ENCODE measurements around the gene MINAR2.

MINAR2 gene

DNA sequence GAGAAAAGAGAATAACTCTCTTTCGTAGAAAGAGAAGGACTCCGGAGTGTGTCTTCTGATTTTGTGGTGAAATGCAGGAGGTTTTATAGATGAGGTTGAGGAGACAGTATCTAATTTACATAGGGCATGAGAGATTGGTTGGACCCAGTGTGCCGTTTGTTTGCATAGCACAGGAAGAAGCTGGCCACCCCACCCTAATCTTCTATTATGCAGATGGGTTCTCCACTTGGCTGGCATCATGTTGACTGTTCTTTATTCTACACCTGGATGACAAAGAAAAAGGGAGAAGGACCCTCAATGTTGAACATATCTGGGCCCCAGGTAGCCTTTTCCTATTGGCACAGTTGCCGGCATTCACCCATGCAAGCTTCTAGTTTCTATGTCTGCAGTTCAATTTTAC lies 23.2 kb upstream of the MINAR2 start:
- TF ChIP-seq CTCF (conservative IDR thresholded peaks at IDR 0.05) = no peak
- no peak overlapping the region for H3K27ac ChIP-seq

- no peak overlapping the region for H3K27ac ChIP-seq
- no peak for TF ChIP-seq CTCF (conservative IDR thresholded peaks at IDR 0.05)
These were observed 8.1 kb upstream of the MINAR2 start for GRCh38 chr5:129739773-129740172.

DNA sequence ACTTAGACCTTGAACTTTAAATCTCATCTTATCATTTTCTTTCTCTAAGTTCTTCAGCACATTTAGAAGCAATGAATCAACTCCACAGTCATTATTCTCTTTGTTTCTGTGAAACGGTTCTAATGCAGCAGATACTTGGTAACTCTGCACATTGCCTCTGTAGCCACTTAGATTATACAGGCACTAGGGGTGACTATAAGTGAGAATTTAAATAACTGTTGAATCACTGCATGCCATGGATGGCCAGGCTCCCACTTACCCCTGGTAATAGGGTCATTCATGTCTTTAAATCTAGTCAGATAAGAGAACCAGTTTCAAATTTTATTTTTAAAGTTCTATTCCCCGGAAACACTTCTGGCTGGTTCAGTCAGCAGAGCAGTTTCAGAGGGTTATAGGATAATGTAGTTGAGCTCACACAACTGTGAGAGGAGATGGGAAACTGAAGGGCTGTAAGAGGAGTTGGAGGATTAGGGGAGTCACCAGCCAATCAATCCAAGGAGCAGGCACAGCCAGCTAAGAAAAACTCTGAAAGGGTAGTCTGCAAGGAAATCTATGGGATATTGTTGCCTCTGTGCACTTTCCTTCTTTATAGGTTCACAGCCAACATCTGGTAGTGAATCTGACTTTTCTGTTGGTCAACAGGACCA lies 4.2 kb upstream of the MINAR2 start:
- TF ChIP-seq CTCF (conservative IDR thresholded peaks at IDR 0.05) = no peak
- H3K27ac ChIP-seq = no peak overlapping the region

- no peak overlapping the region for H3K27ac ChIP-seq
- no peak for TF ChIP-seq CTCF (conservative IDR thresholded peaks at IDR 0.05)
These were observed 1.9 kb upstream of the MINAR2 start for GRCh38 chr5:129745997-129746396.

DNA sequence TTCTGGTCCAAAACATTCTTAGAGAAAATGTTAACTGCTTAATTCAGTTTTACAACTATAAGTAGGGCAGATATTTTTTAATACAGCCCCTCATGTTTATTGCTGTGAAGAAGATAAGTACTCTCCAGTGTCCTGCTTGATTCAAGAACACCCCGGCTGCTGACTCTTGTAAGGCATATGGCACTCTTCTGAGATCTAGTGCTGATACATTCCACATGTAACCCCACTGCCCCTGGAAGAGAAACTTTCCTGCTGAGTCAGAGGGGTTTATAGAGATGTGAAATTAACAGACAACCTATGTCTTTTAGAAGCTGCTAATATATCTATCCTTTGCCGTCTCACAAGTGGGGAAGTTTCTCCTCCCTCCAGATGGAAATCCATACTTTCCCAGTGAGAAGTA lies 1.0 kb upstream of the MINAR2 start:
- TF ChIP-seq CTCF (conservative IDR thresholded peaks at IDR 0.05) = no peak

DNA sequence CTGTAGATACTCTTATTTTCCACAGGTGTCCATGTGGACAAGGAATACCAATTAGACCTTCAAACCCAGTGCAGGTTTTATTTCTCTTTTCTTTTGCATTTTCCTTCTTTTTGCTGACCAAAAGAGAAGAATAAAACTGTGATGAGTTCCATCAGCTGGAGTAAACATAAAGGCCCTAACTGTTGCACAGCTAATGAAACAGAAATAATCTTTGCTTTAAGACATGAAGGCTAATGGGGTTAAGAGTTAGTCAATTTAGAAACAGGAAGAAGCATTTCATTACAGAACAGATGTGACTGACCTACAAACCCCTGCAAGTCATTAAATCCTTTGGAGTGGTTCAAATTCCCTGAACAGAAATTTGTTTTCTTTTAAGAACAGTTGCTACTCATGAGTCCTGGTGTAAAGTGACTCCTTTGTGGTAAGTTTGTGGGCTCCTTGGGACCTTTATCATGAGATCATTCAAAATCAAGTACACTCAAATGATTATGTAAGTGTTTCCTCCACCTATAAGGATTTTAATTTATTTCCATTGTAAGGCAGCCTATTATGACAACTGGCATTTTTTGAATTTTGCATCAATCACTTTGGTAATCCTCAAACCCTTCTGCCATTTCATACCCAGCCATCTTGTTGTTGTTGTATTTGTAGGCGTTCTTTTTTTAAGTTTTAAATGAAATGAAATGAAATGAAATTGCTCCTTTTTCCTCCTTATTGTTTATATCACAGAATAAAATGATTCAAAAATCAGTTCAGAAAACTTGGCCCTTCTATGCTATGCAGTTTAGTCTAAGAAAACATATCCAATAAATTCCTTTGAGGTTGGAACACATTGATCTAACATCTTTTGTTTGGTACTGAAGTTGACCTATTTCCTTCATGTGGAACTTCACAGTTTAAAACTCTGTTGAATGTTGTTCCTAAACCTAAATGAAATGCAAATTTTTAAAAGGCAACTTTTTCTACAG lies 1.3 kb downstream of the MINAR2 start:
- TF ChIP-seq CTCF (conservative IDR thresholded peaks at IDR 0.05) = no peak
- H3K27ac ChIP-seq = no peak overlapping the region

More for the DNA sequence above, 1.0 kb upstream of the MINAR2 start:
- no peak overlapping the region for H3K27ac ChIP-seq

DNA sequence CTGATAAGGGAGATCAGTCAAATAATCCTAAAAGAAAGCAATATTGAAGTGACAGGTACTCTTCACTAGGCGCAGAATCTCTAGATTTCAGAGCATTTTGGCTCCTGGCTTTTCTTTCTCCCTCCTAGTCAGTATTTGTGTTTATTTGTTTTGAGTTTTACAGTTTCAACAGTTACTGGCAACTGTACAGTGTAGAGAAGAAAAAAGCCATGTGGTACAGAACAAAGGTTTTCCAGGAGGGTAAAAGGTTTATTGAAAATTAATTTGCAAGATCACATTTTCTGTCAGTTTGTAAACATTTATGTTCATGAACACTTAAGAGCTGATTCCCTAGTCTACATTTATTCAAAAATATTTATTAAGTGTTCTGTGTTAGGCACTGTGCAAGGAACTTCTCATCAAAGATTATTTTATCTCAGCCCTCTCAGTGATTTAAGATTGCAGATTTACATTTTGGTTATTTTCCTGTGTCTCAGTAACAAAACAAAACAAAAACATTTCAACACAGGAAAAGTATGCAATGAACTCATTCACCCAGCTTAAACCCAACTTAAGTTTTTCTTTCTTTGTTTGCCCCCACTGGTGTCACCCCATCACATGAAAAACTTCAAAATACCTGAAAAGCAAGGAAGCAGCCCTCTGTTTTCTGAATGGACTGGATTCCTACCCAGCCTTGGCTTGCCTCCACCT lies 12.9 kb downstream of the MINAR2 start:
- no peak overlapping the region for H3K27ac ChIP-seq
- no peak for TF ChIP-seq CTCF (conservative IDR thresholded peaks at IDR 0.05)
